Adrenal gland (tissue), 12 donors: ENCODE data around the gene SIRPA. TPM values are rescaled to one million over a fixed set of nuclear protein-coding genes. Genes with fewer than 3 reads are reported as not detected.
A peak's percentile ranks its signal among the peaks of the same experiment; 100 is the strongest.

Experiments
- DNase-seq, 7 donors: peaks; one replicate each; pipeline ENCODE4 v3.0.0-alpha.2; 2019 to 2020
- H3K27ac ChIP-seq, 5 donors: fragments of 200-600 bp; sonication (generic) in 4 of 5; 1 replicate in 3 of 5; 2 replicates in 2 of 5; pipeline versions ENCODE4 v1.5.1 to v1.8.0; 2016 to 2020; ENCODE audit warnings: mild to moderate bottlenecking in 1 of 5
- H3K27me3 ChIP-seq: fragments of 200-600 bp; 2 replicates; pipeline ENCODE4 v1.8.0; 2021
- H3K36me3 ChIP-seq, 2 donors: fragments of 200-600 bp; replicated peaks in 1 of 2; 1 replicate in 1 of 2; 2 replicates in 1 of 2; pipeline versions ENCODE4 v1.5.1 to v1.8.0; 2018 to 2022
- H3K4me1 ChIP-seq, 2 donors: fragments of 200-600 bp; replicated peaks in 1 of 2; 1 replicate in 1 of 2; 2 replicates in 1 of 2; pipeline versions ENCODE4 v1.5.1 to v1.8.0; 2018 to 2021
- H3K4me3 ChIP-seq, 4 donors: fragments of 200-600 bp; sonication (generic) in 3 of 4; one replicate each; pipeline ENCODE4 v1.5.1; 2016 to 2018
- H3K9me3 ChIP-seq, 3 donors: fragments of 200-600 bp; sonication (generic) in 1 of 3; replicated peaks in 1 of 3; 1 replicate in 2 of 3; 2 replicates in 1 of 3; pipeline versions ENCODE4 v1.5.1 to v1.8.0; 2016 to 2021
- CTCF ChIP-seq, 6 experiments: fragments of 450-650 bp in 4 of 6; fragments of 200-600 bp in 2 of 6; sonication (generic) in 1 of 6; IDR thresholded peaks; 1 replicate in 5 of 6; 2 replicates in 1 of 6; pipeline versions ENCODE4 v1.5.1 to v1.8.0; 2016 to 2021; ENCODE audit warnings: antibody characterized with exemption in 6 of 6, mild to moderate bottlenecking in 2 of 6, moderate library complexity in 1 of 6
- POLR2A ChIP-seq, 2 donors: fragments of 450-650 bp; IDR thresholded peaks; one replicate each; pipeline ENCODE4 v1.6.1; 2017; ENCODE audit warnings: antibody characterized with exemption in 2 of 2, mild to moderate bottlenecking in 2 of 2, moderate library complexity in 1 of 2
- WGBS, 4 donors: extraction: QIAGEN DNeasy Blood & Tissue Kit in 2 of 4; methylation state at CpG; one replicate each; pipeline versions ENCODE4 v1.1.5 to v1.1.7; 2013 to 2017; 5-methylcytosine and 5-hydroxymethylcytosine counted together
- intact Hi-C, 2 donors: fragments of 100-400 bp; cut with DNase I; formaldehyde crosslinking; loops; one replicate each; pipeline versions ENCODE4 v1.14.1 to v1.15.0; 2022 to 2023
- polyA plus RNA-seq, 3 donors: library from polyadenylated mRNA; stranded (reverse); fragments of 200-250 nt in 2 of 3; fragments of 350-450 nt in 1 of 3; fragmentation: Illumina TruSeq in 1 of 3; extraction: RNeasy Lipid Tissue Mini Kit (QIAGEN cat#74804) in 1 of 3; gene quantifications; one replicate each; pipeline ENCODE4 v1.2.3, GENCODE V29; 2013 to 2014
- total RNA-seq, 9 donors: library from RNA; depleted of rRNA in 4 of 9; stranded (reverse); fragments of >200 nt in 4 of 9; fragments of 120-200 nt in 1 of 9; fragmentation: NEBNext Ultra II Directional in 1 of 9; extraction: Animal tissue kit (Norgen Biotek cat#: 25700) in 1 of 9; gene quantifications; one replicate each; pipeline versions ENCODE4 v1.1.0 to v1.2.4, GENCODE V29; 2013 to 2023
- donor health status: healthy with polysubstance abuse.
- donor health status: Bipolar disorder and iron deficiency.
- donor health status: DM: yes; HTN: yes; CAD: no.
- donor health status: DM: no; HTN: no; CAD: no.
- donor health status: DM: no; HTN: no; CAD: no.
- donor health status: DM: yes; HTN: yes; CAD: no.

SIRPA gene
- total and polyA plus RNA-seq, 12 donors = 22.2 to 102 (median 71.1) TPM

GRCh38 chr20:1938464-1939269 is 43.5 kb downstream of the SIRPA start:
- peak in 1 of 7 donors; percentile 15 for DNase-seq
- intact Hi-C loops = no loop called here
- Histone ChIP-seq H3K4me3 (no peak overlapping the region), H3K9me3 (no peaks in the 10 kb centered on the region), H3K4me1 (peaks cover 33 to 47% of the 10 kb centered on the region in 2 donors), H3K27ac (peak overlapping the region in 1 of 5 donors; percentile 15), H3K27me3 (no peaks in the 10 kb centered on the region), H3K36me3 (no peaks in the 10 kb centered on the region)
- TF ChIP-seq POLR2A (IDR thresholded peaks at IDR 0.05) (no peak), CTCF (IDR thresholded peaks at IDR 0.05) (no peak)
- WGBS, 4 donors = 74 to 79% (median 77%) methylated on average over 10 to 14 of the region's 14 CpGs

GRCh38 chr20:1939270-1939595 is 44.0 kb downstream of the SIRPA start:
- H3K9me3 ChIP-seq = no peaks in the 10 kb centered on the region
- 90 to 93% (median 91%) methylated on average over 4 of the region's 4 CpGs for WGBS, 4 donors
- H3K36me3 ChIP-seq = no peaks in the 10 kb centered on the region
- no peaks in the 10 kb centered on the region for H3K27me3 ChIP-seq
- H3K4me3 ChIP-seq = no peak overlapping the region
- peaks cover 30 to 47% of the 10 kb centered on the region in 2 donors for H3K4me1 ChIP-seq
- TF ChIP-seq POLR2A (IDR thresholded peaks at IDR 0.05) (no peak), CTCF (IDR thresholded peaks at IDR 0.05) (no peak)
- DNase-seq = peak in 1 of 7 donors; percentile 11
- intact Hi-C loops = no loop called here
- peak overlapping the region in 1 of 5 donors; percentile 15 for H3K27ac ChIP-seq

- no peaks in the 10 kb centered on the region for H3K9me3 ChIP-seq
- H3K4me3 ChIP-seq = no peak overlapping the region
- peaks cover 29 to 47% of the 10 kb centered on the region in 2 donors for H3K4me1 ChIP-seq
- 79 to 82% (median 80%) methylated on average over 5 of the region's 5 CpGs for WGBS, 4 donors
- no peaks in the 10 kb centered on the region for H3K27me3 ChIP-seq
- H3K36me3 ChIP-seq = no peaks in the 10 kb centered on the region
- peak overlapping the region in 1 of 5 donors; percentile 14 for H3K27ac ChIP-seq
- no peak for DNase-seq
- TF ChIP-seq POLR2A (IDR thresholded peaks at IDR 0.05) (no peak), CTCF (IDR thresholded peaks at IDR 0.05) (no peak)
- intact Hi-C loops = loop anchor here (10.0 kb wide), 2 partner anchors 46 to 136 kb away; partner anchors contain the start of gene SIRPA (in 1 of the 2)
Measured at GRCh38 chr20:1940581-1940980, 45.4 kb downstream of the SIRPA start.

GRCh38 chr20:1941226-1941625 is 46.0 kb downstream of the SIRPA start:
- H3K27me3 ChIP-seq = no peaks in the 10 kb centered on the region
- H3K4me3 ChIP-seq = no peak overlapping the region
- H3K9me3 ChIP-seq = no peaks in the 10 kb centered on the region
- TF ChIP-seq POLR2A (IDR thresholded peaks at IDR 0.05) (no peak), CTCF (IDR thresholded peaks at IDR 0.05) (no peak)
- WGBS, 4 donors = 33 to 65% (median 38%) methylated on average over 2 to 8 of the region's 8 CpGs
- intact Hi-C loops = loop anchor here (10.0 kb wide), 2 partner anchors 46 to 136 kb away; partner anchors contain the start of gene SIRPA (in 1 of the 2)
- DNase-seq = peak in 5 of 7 donors; percentile 42 to 70 (median 48)
- H3K36me3 ChIP-seq = no peaks in the 10 kb centered on the region
- peaks cover 27 to 47% of the 10 kb centered on the region in 2 donors for H3K4me1 ChIP-seq
- H3K27ac ChIP-seq = peak overlapping the region in 1 of 5 donors; percentile 14
